Stimulated activated naive CD8-positive, alpha-beta T cell treated with anti-CD3 and anti-CD28 coated beads, Interleukin-15, amount 100 ng/mL, for 72 hours (primary cell): ENCODE data around the gene ZSWIM6.

ENCODE experiments used
- ATAC-seq: fragments of 150-1000 bp; cut with Tn5 transposase; 2 replicates; pipeline ENCODE4 v1.10.0; 2021; ENCODE audit warnings: mild to moderate bottlenecking, moderate library complexity
- DNase-seq, 2 donors: peaks; one replicate each; pipeline ENCODE4 v3.0.0; 2021 to 2022
- H3K27ac Mint-ChIP-seq, 2 donors: one replicate each; pipeline ENCODE4 v1.8.0; 2022; ENCODE audit warnings: mild to moderate bottlenecking in 2 of 2, mixed read lengths in 2 of 2, moderate library complexity in 2 of 2
- H3K27me3 Mint-ChIP-seq: one replicate; pipeline ENCODE4 v1.8.0; 2022; ENCODE audit warnings: mixed read lengths
- H3K4me1 Mint-ChIP-seq: one replicate; pipeline ENCODE4 v1.8.0; 2022; ENCODE audit warnings: mild to moderate bottlenecking, mixed read lengths
- H3K4me3 Mint-ChIP-seq, 2 donors: one replicate each; pipeline ENCODE4 v1.8.0; 2022; ENCODE audit warnings: mild to moderate bottlenecking in 2 of 2, mixed read lengths in 2 of 2, moderate library complexity in 1 of 2
- H3K9me3 Mint-ChIP-seq, 2 donors: one replicate each; pipeline ENCODE4 v1.8.0; 2022; ENCODE audit warnings: mixed read lengths in 2 of 2

Gene ZSWIM6

GRCh38 chr5:61354199-61354598 lies 22.1 kb downstream of the ZSWIM6 start:
- H3K4me1 Mint-ChIP-seq: peaks cover 13% of the 10 kb centered on the region
- no peak for ATAC-seq
- H3K27me3 Mint-ChIP-seq: no peaks in the 10 kb centered on the region
- DNase-seq: no peak
- no peak overlapping the region for H3K4me3 Mint-ChIP-seq
- H3K9me3 Mint-ChIP-seq: peaks cover 6 to 7% of the 10 kb centered on the region in 2 donors
- no peak overlapping the region for H3K27ac Mint-ChIP-seq

GRCh38 chr5:61357745-61358144 lies 25.7 kb downstream of the ZSWIM6 start:
- DNase-seq (no peak), ATAC-seq (no peak)
- no peak overlapping the region for H3K4me3 Mint-ChIP-seq

GRCh38 chr5:61362796-61363368 lies 30.8 kb downstream of the ZSWIM6 start:
- peaks cover 19% of the 10 kb centered on the region for H3K4me1 Mint-ChIP-seq
- peaks cover 0 to 4% of the 10 kb centered on the region in 2 donors for H3K9me3 Mint-ChIP-seq
- no peak overlapping the region for H3K27ac Mint-ChIP-seq
- ATAC-seq: peak; percentile 67
- H3K27me3 Mint-ChIP-seq: no peaks in the 10 kb centered on the region
- DNase-seq: peak in 1 of 2 donors; percentile 14
- H3K4me3 Mint-ChIP-seq: no peak overlapping the region

More at GRCh38 chr5:61357745-61358144, 25.7 kb downstream of the ZSWIM6 start:
- peaks cover 6 to 7% of the 10 kb centered on the region in 2 donors for H3K9me3 Mint-ChIP-seq
- H3K27ac Mint-ChIP-seq: no peak overlapping the region
- H3K4me1 Mint-ChIP-seq: peaks cover 13% of the 10 kb centered on the region
- no peaks in the 10 kb centered on the region for H3K27me3 Mint-ChIP-seq

- H3K27me3 Mint-ChIP-seq: no peaks in the 10 kb centered on the region
Measured at GRCh38 chr5:61363401-61364114, 31.5 kb downstream of the ZSWIM6 start.

GRCh38 chr5:61366497-61367240 lies 34.6 kb downstream of the ZSWIM6 start:
- DNase-seq (no peak), ATAC-seq (no peak)
- Mint-ChIP-seq H3K9me3 (no peaks in the 10 kb centered on the region), H3K27ac (no peak overlapping the region), H3K4me1 (peaks cover 5% of the 10 kb centered on the region), H3K4me3 (no peak overlapping the region), H3K27me3 (no peaks in the 10 kb centered on the region)

More at GRCh38 chr5:61363401-61364114, 31.5 kb downstream of the ZSWIM6 start:
- Mint-ChIP-seq H3K4me1 (peaks cover 19% of the 10 kb centered on the region), H3K27ac (peak overlapping the region in 1 of 2 donors; percentile 66), H3K4me3 (no peak overlapping the region), H3K9me3 (no peaks in the 10 kb centered on the region)
- DNase-seq (no peak), ATAC-seq (no peak)

GRCh38 chr5:61370506-61370905 lies 38.4 kb downstream of the ZSWIM6 start:
- peaks cover 5% of the 10 kb centered on the region for H3K4me1 Mint-ChIP-seq
- H3K27me3 Mint-ChIP-seq: no peaks in the 10 kb centered on the region
- no peaks in the 10 kb centered on the region for H3K9me3 Mint-ChIP-seq
- H3K4me3 Mint-ChIP-seq: no peak overlapping the region
- no peak for ATAC-seq
- DNase-seq: no peak
- H3K27ac Mint-ChIP-seq: no peak overlapping the region

- Mint-ChIP-seq H3K9me3 (no peaks in the 10 kb centered on the region), H3K27me3 (no peaks in the 10 kb centered on the region), H3K27ac (no peak overlapping the region), H3K4me3 (no peak overlapping the region), H3K4me1 (no peaks in the 10 kb centered on the region)
- no peak for ATAC-seq
- no peak for DNase-seq
Measured at GRCh38 chr5:61371474-61371873, 39.4 kb downstream of the ZSWIM6 start.

- Mint-ChIP-seq H3K4me1 (no peaks in the 10 kb centered on the region), H3K27me3 (no peaks in the 10 kb centered on the region), H3K4me3 (no peak overlapping the region), H3K9me3 (no peaks in the 10 kb centered on the region), H3K27ac (no peak overlapping the region)
- DNase-seq: no peak
- ATAC-seq: no peak
Measured at GRCh38 chr5:61379677-61380076, 47.6 kb downstream of the ZSWIM6 start.

GRCh38 chr5:61381968-61382367 lies 49.9 kb downstream of the ZSWIM6 start:
- Mint-ChIP-seq H3K27ac (no peak overlapping the region), H3K27me3 (no peaks in the 10 kb centered on the region), H3K4me1 (no peaks in the 10 kb centered on the region), H3K9me3 (no peaks in the 10 kb centered on the region), H3K4me3 (no peak overlapping the region)
- ATAC-seq (no peak), DNase-seq (no peak)

- DNase-seq (no peak), ATAC-seq (no peak)
- peaks cover 5% of the 10 kb centered on the region for H3K4me1 Mint-ChIP-seq
- no peaks in the 10 kb centered on the region for H3K27me3 Mint-ChIP-seq
- no peaks in the 10 kb centered on the region for H3K9me3 Mint-ChIP-seq
- H3K4me3 Mint-ChIP-seq: no peak overlapping the region
- H3K27ac Mint-ChIP-seq: no peak overlapping the region
Measured at GRCh38 chr5:61385627-61386026, 53.6 kb downstream of the ZSWIM6 start.

GRCh38 chr5:61386045-61386800 lies 54.2 kb downstream of the ZSWIM6 start:
- DNase-seq (no peak), ATAC-seq (no peak)
- peaks cover 5% of the 10 kb centered on the region for H3K4me1 Mint-ChIP-seq
- H3K27ac Mint-ChIP-seq: no peak overlapping the region
- no peak overlapping the region for H3K4me3 Mint-ChIP-seq
- H3K27me3 Mint-ChIP-seq: no peaks in the 10 kb centered on the region
- peaks cover 0 to 2% of the 10 kb centered on the region in 2 donors for H3K9me3 Mint-ChIP-seq

- Mint-ChIP-seq H3K27ac (no peak overlapping the region), H3K4me1 (peaks cover 10% of the 10 kb centered on the region), H3K9me3 (peaks cover 0 to 7% of the 10 kb centered on the region in 2 donors), H3K27me3 (no peaks in the 10 kb centered on the region), H3K4me3 (no peak overlapping the region)
- no peak for ATAC-seq
- no peak for DNase-seq
Measured at GRCh38 chr5:61389609-61390008, 57.6 kb downstream of the ZSWIM6 start.

GRCh38 chr5:61394078-61394704 lies 62.1 kb downstream of the ZSWIM6 start:
- H3K27ac Mint-ChIP-seq: no peak overlapping the region
- H3K9me3 Mint-ChIP-seq: peaks cover 0 to 7% of the 10 kb centered on the region in 2 donors

GRCh38 chr5:61394793-61395192 lies 62.7 kb downstream of the ZSWIM6 start:
- DNase-seq (no peak), ATAC-seq (no peak)
- H3K4me3 Mint-ChIP-seq: no peak overlapping the region
- H3K27ac Mint-ChIP-seq: no peak overlapping the region
- no peaks in the 10 kb centered on the region for H3K27me3 Mint-ChIP-seq
- peaks cover 8% of the 10 kb centered on the region for H3K4me1 Mint-ChIP-seq
- H3K9me3 Mint-ChIP-seq: peaks cover 0 to 7% of the 10 kb centered on the region in 2 donors

More at GRCh38 chr5:61394078-61394704, 62.1 kb downstream of the ZSWIM6 start:
- DNase-seq (no peak), ATAC-seq (no peak)
- H3K4me3 Mint-ChIP-seq: no peak overlapping the region
- peaks cover 8% of the 10 kb centered on the region for H3K4me1 Mint-ChIP-seq
- no peaks in the 10 kb centered on the region for H3K27me3 Mint-ChIP-seq

GRCh38 chr5:61397238-61397637 lies 65.2 kb downstream of the ZSWIM6 start:
- no peak for ATAC-seq

More at GRCh38 chr5:61397238-61397637, 65.2 kb downstream of the ZSWIM6 start:
- Mint-ChIP-seq H3K27me3 (no peaks in the 10 kb centered on the region), H3K9me3 (no peaks in the 10 kb centered on the region), H3K4me1 (peaks cover 15% of the 10 kb centered on the region), H3K27ac (no peak overlapping the region), H3K4me3 (no peak overlapping the region)
- DNase-seq: no peak
